SU-DHL-6 (cell line): ENCODE data around the gene SLC6A14.

Experiments used
- H2AFZ ChIP-seq: fragments of 200-600 bp; sonication (generic); 2 replicates; pipeline ENCODE4 v1.6.1; 2014; ENCODE audit warnings: low read depth, mild to moderate bottlenecking, moderate library complexity, mixed read lengths, antibody characterized with exemption, low read length; ENCODE audit not compliant: severe bottlenecking
- H3F3A ChIP-seq: fragments of 200-600 bp; shearing (Covaris generic); 2 replicates; pipeline ENCODE4 v1.6.0; 2016; ENCODE audit warnings: antibody characterized with exemption, mild to moderate bottlenecking; ENCODE audit not compliant: insufficient read depth
- H3K27ac ChIP-seq: fragments of 200-600 bp; sonication (generic); 2 replicates; pipeline ENCODE4 v1.5.1; 2016; ENCODE audit warnings: low read depth, mild to moderate bottlenecking, low read length, moderate library complexity, mixed read lengths
- H3K27me3 ChIP-seq: fragments of 200-600 bp; sonication (generic), shearing (Covaris generic); 2 replicates; pipeline ENCODE4 v1.6.0; 2014; ENCODE audit warnings: mild to moderate bottlenecking, low read length
- H3K36me3 ChIP-seq: fragments of 200-600 bp; sonication (generic); 2 replicates; pipeline ENCODE4 v1.6.1; 2014; ENCODE audit warnings: mild to moderate bottlenecking, low read length, mixed read lengths
- H3K4me2 ChIP-seq: fragments of 300-600, 200-600 bp; shearing (Covaris generic), sonication (generic); 2 replicates; pipeline ENCODE4 v1.6.0; 2014; ENCODE audit warnings: low read length, low read depth, mild to moderate bottlenecking; ENCODE audit not compliant: poor library complexity, severe bottlenecking
- H3K4me3 ChIP-seq: fragments of 200-600 bp; sonication (generic); 2 replicates; pipeline ENCODE4 v1.5.1; 2014; ENCODE audit warnings: antibody characterized with exemption, low read length, mild to moderate bottlenecking, mixed read lengths; ENCODE audit not compliant: insufficient read depth, poor library complexity, severe bottlenecking
- H3K79me2 ChIP-seq: fragments of 200-600 bp; sonication (generic); 2 replicates; pipeline ENCODE4 v1.6.1; 2014; ENCODE audit warnings: mild to moderate bottlenecking, low read length, moderate library complexity; ENCODE audit not compliant: insufficient read depth
- H3K9ac ChIP-seq: fragments of 200-600 bp; sonication (generic); 2 replicates; pipeline ENCODE4 v1.7.0; 2014; ENCODE audit warnings: mild to moderate bottlenecking, low read length
- H3K9me2 ChIP-seq: fragments of 200-600 bp; sonication (generic); replicated peaks from 2 replicates; pipeline ENCODE4 v1.6.1; 2014; ENCODE audit warnings: low read length; ENCODE audit not compliant: insufficient read depth
- H3K9me3 ChIP-seq: fragments of 200-600 bp; sonication (generic); 2 replicates; pipeline ENCODE4 v1.6.1; 2014; ENCODE audit warnings: low read length, mixed read lengths; ENCODE audit not compliant: insufficient read depth
- H4K20me1 ChIP-seq: fragments of 200-600 bp; sonication (generic); 2 replicates; pipeline ENCODE4 v1.6.1; 2014; ENCODE audit warnings: low read depth, mild to moderate bottlenecking, antibody characterized with exemption, low read length, moderate library complexity, mixed read lengths
- CTCF ChIP-seq: fragments of 200-600 bp; sonication (generic); IDR thresholded peaks from one replicate; pipeline ENCODE4 v1.5.1; 2017; ENCODE audit warnings: antibody characterized with exemption, mild to moderate bottlenecking, low read length, moderate library complexity; ENCODE audit not compliant: insufficient read depth, poor library complexity, severe bottlenecking
- EZH2phosphoT487 ChIP-seq: fragments of 200-600 bp; sonication (generic), shearing (Covaris generic); conservative IDR thresholded peaks from 2 replicates; pipeline ENCODE4 v1.6.1; 2018; ENCODE audit warnings: mild to moderate bottlenecking, antibody characterized with exemption, low read length, moderate library complexity, mixed read lengths

The SLC6A14 gene

GRCh38 chrX:116449156-116449555 lies 12.8 kb downstream of the SLC6A14 start:
- Histone ChIP-seq H3K9me3 (no peaks in the 10 kb centered on the region), H4K20me1 (no peaks in the 10 kb centered on the region), H3F3A (no peaks in the 10 kb centered on the region), H3K4me2 (no peak overlapping the region), H3K27ac (no peak overlapping the region), H3K4me3 (no peak overlapping the region), H3K27me3 (no peaks in the 10 kb centered on the region), H3K9me2 (no peaks in the 10 kb centered on the region), H3K79me2 (no peaks in the 10 kb centered on the region), H3K9ac (no peak overlapping the region), H2AFZ (no peak overlapping the region), H3K36me3 (no peaks in the 10 kb centered on the region)
- TF ChIP-seq EZH2phosphoT487, result no peak
- no peak for TF ChIP-seq CTCF

GRCh38 chrX:116462822-116463221 lies 26.4 kb downstream of the SLC6A14 start, which contains the start of gene CT83:
CT83 (minus strand) TSS chrX:116462976; CDS start chrX:116462856, 120 bp downstream.
- Histone ChIP-seq H3K9me2 (no peaks in the 10 kb centered on the region), H3K4me2 (no peak within 1 kb of the TSS), H3F3A (no peaks in the 10 kb centered on the region), H4K20me1 (no peaks in the 10 kb centered on the region), H3K27ac (no peak within 1 kb of the TSS), H3K9me3 (no peaks in the 10 kb centered on the region), H3K27me3 (no peaks in the 10 kb centered on the region), H3K36me3 (no peaks in the 10 kb centered on the region), H2AFZ (no peak within 1 kb of the TSS), H3K4me3 (no peak within 1 kb of the TSS), H3K79me2 (no peaks in the 10 kb centered on the region), H3K9ac (no peak within 1 kb of the TSS)
- TF ChIP-seq EZH2phosphoT487, result no peak
- no peak for TF ChIP-seq CTCF

GRCh38 chrX:116480059-116480458 lies 43.7 kb downstream of the SLC6A14 start:
- no peaks in the 10 kb centered on the region for H3K27me3 ChIP-seq
- no peak overlapping the region for H3K27ac ChIP-seq

More at GRCh38 chrX:116480059-116480458, 43.7 kb downstream of the SLC6A14 start:
- TF ChIP-seq EZH2phosphoT487, result no peak
- TF ChIP-seq CTCF, result no peak
- no peak overlapping the region for H3K4me3 ChIP-seq
- no peaks in the 10 kb centered on the region for H3K36me3 ChIP-seq
- H3K9me2 ChIP-seq, result no peaks in the 10 kb centered on the region
- no peaks in the 10 kb centered on the region for H4K20me1 ChIP-seq
- no peak overlapping the region for H3K9ac ChIP-seq
- H3K79me2 ChIP-seq, result no peaks in the 10 kb centered on the region
- H3K4me2 ChIP-seq, result no peak overlapping the region
- H3K9me3 ChIP-seq, result no peaks in the 10 kb centered on the region
- H2AFZ ChIP-seq, result no peak overlapping the region
- H3F3A ChIP-seq, result no peaks in the 10 kb centered on the region
